Endothelial cell of umbilical vein (primary cell): ENCODE data around the gene SCAMP1. TPM values are rescaled to one million over a fixed set of nuclear protein-coding genes. Genes with fewer than 3 reads are reported as not detected.

Source experiments
- BruUV-seq: library from RNA; stranded (reverse); fragments of 400-500 nt; replicated peaks from 2 replicates; lab custom pipeline; 2021; lab: Mats Ljungman, UMichigan
- CTCF ChIA-PET: fragments of 300-600, 350-600 bp; sonication (Branson Sonifier 250); formaldehyde crosslinking; loops from one replicate; lab custom pipeline; 2021; ENCODE audit warnings: antibody characterized with exemption, inconsistent platforms; lab: Charles Lee
- POLR2A ChIA-PET: fragments of 300-600, 350-600 bp; sonication (Branson Sonifier 250); formaldehyde crosslinking; loops from one replicate; lab custom pipeline; 2021; ENCODE audit warnings: antibody characterized with exemption, inconsistent platforms; lab: Charles Lee
- DNase-seq: peaks from one replicate; pipeline ENCODE4 v3.0.0-alpha.2; 2011; ENCODE audit warnings: low read depth, low spot score
- FAIRE-seq: peaks from 2 replicates; lab custom pipeline; 2011; peaks lifted over from hg19 to GRCh38; lab: Jason Lieb, UNC
- H2AFZ ChIP-seq: 2 replicates; pipeline ENCODE4 v1.6.0; 2012; ENCODE audit warnings: low read depth, low read length, control low read depth, inconsistent platforms
- H3K27ac ChIP-seq: 2 replicates; pipeline ENCODE4 v1.5.1; 2011; ENCODE audit warnings: low read depth, mild to moderate bottlenecking, control low read depth, low read length, moderate library complexity; ENCODE audit not compliant: insufficient read depth
- H3K27me3 ChIP-seq, 2 experiments: 2 replicates each; pipeline versions ENCODE4 v1.6.0 to v1.6.1; 2011; ENCODE audit warnings: low read length in 2 of 2, mixed read lengths in 1 of 2; ENCODE audit not compliant: control insufficient read depth in 2 of 2, insufficient read depth in 2 of 2
- H3K36me3 ChIP-seq, 2 experiments: 2 replicates in 1 of 2; 3 replicates in 1 of 2; pipeline ENCODE4 v1.5.1; 2011; ENCODE audit warnings: low read length in 2 of 2, mild to moderate bottlenecking in 1 of 2, moderate library complexity in 1 of 2; ENCODE audit not compliant: control insufficient read depth in 2 of 2, insufficient read depth in 2 of 2; ENCODE audit errors: extremely low read depth in 1 of 2
- H3K4me1 ChIP-seq: 3 replicates; pipeline ENCODE4 v1.5.1; 2011; ENCODE audit warnings: mild to moderate bottlenecking, low read length; ENCODE audit not compliant: control insufficient read depth, insufficient read depth; ENCODE audit errors: extremely low read depth
- H3K4me2 ChIP-seq: 2 replicates; pipeline ENCODE4 v1.6.1; 2011; ENCODE audit warnings: low read length, control low read depth, mixed read lengths; ENCODE audit not compliant: insufficient read depth
- H3K4me3 ChIP-seq, 3 experiments: fragments of 200-600 bp in 1 of 3; sonication (generic), shearing (Covaris generic) in 1 of 3; replicated peaks in 1 of 3; 2 replicates each; pipeline ENCODE4 v1.5.1; 2011 to 2016; ENCODE audit warnings: control low read depth in 3 of 3, low read length in 3 of 3, mild to moderate bottlenecking in 2 of 3, inconsistent platforms in 1 of 3, low read depth in 1 of 3, moderate library complexity in 1 of 3; ENCODE audit not compliant: insufficient read depth in 1 of 3
- H3K79me2 ChIP-seq: 2 replicates; pipeline ENCODE4 v1.6.0; 2012; ENCODE audit warnings: low read length, inconsistent platforms; ENCODE audit not compliant: control insufficient read depth, insufficient read depth
- H3K9ac ChIP-seq: replicated peaks from 2 replicates; pipeline ENCODE3; 2011; ENCODE audit warnings: low read length, control low read depth; ENCODE audit not compliant: insufficient read depth; ENCODE audit errors: extremely low read depth
- H3K9me1 ChIP-seq: replicated peaks from 3 replicates; pipeline ENCODE4 v1.6.0; 2011; ENCODE audit warnings: mild to moderate bottlenecking, low read length; ENCODE audit not compliant: control insufficient read depth, insufficient read depth; ENCODE audit errors: extremely low read depth
- H3K9me3 ChIP-seq: replicated peaks from 2 replicates; pipeline ENCODE4 v1.5.1; 2012; ENCODE audit warnings: low read length, inconsistent platforms; ENCODE audit not compliant: control insufficient read depth, insufficient read depth
- H4K20me1 ChIP-seq: replicated peaks from 2 replicates; pipeline ENCODE3; 2011; ENCODE audit warnings: mild to moderate bottlenecking, low read length; ENCODE audit not compliant: control insufficient read depth, insufficient read depth; ENCODE audit errors: extremely low read depth
- CTCF ChIP-seq, 2 donors: IDR thresholded peaks; 1 replicate in 1 of 2; 2 replicates in 1 of 2; pipeline ENCODE4 v1.5.1; 2011; ENCODE audit warnings: low read length in 2 of 2, mild to moderate bottlenecking in 2 of 2, moderate library complexity in 2 of 2, control low read depth in 1 of 2, inconsistent platforms in 1 of 2, low read depth in 1 of 2; ENCODE audit not compliant: insufficient read depth in 1 of 2; ENCODE audit errors: extremely low read depth in 1 of 2
- EZH2 ChIP-seq: IDR thresholded peaks from 2 replicates; pipeline ENCODE4 v1.6.1; 2012; ENCODE audit warnings: borderline replicate concordance, low read depth, mild to moderate bottlenecking, moderate library complexity, low read length, inconsistent platforms; ENCODE audit not compliant: severe bottlenecking
- FOS ChIP-seq: IDR thresholded peaks from 2 replicates; pipeline ENCODE4 v1.6.1; 2011; ENCODE audit warnings: mild to moderate bottlenecking, low read length, moderate library complexity, borderline replicate concordance; ENCODE audit not compliant: insufficient read depth
- GATA2 ChIP-seq: IDR thresholded peaks from 2 replicates; pipeline ENCODE4 v1.7.0; 2011; ENCODE audit warnings: low read depth, mild to moderate bottlenecking, moderate library complexity, mixed read lengths, low read length; ENCODE audit not compliant: insufficient read length, insufficient read depth
- JUN ChIP-seq: IDR thresholded peaks from 2 replicates; pipeline ENCODE4 v1.6.1; 2011; ENCODE audit warnings: borderline replicate concordance, low read depth; ENCODE audit not compliant: insufficient read length, insufficient read depth
- MAX ChIP-seq: IDR thresholded peaks from 2 replicates; pipeline ENCODE4 v1.6.1; 2011; ENCODE audit not compliant: insufficient read depth, insufficient read length
- MYC ChIP-seq: IDR thresholded peaks from one replicate; pipeline ENCODE4 v1.6.1; 2011; ENCODE audit warnings: mild to moderate bottlenecking, low read depth, low read length
- POLR2A ChIP-seq: IDR thresholded peaks from 2 replicates; pipeline ENCODE4 v1.6.1; 2012; ENCODE audit warnings: low read depth, mild to moderate bottlenecking, control low read depth, low read length
- POLR2AphosphoS5 ChIP-seq: IDR thresholded peaks from 2 replicates; pipeline ENCODE4 v1.6.1; 2012; ENCODE audit warnings: low read depth, mild to moderate bottlenecking, control low read depth, low read length, moderate library complexity; ENCODE audit not compliant: insufficient read depth
- dilution Hi-C: fragments of 300-500 bp; cut with MboI; formaldehyde crosslinking; loops from one replicate; pipeline ENCODE4 v1.15.0; 2019; ENCODE audit warnings: low sequenced_read_pairs; ENCODE audit not compliant: extremely low pct_ligation_motif_present
- intact Hi-C: fragments of 100-400 bp; cut with micrococcal nuclease; formaldehyde crosslinking; loops from one replicate; pipeline ENCODE4 v1.10.0; 2022
- polyA plus RNA-seq, 4 experiments: library from polyadenylated mRNA; depleted of rRNA in 3 of 4; stranded (reverse) in 3 of 4; unstranded in 1 of 4; fragments of >200 nt; gene quantifications; 2 replicates each; pipeline versions ENCODE4 v1.2.1 to v1.2.3, GENCODE V29; 2011 to 2012; ENCODE audit warnings: missing spikeins in 1 of 4
- total RNA-seq: library from RNA; stranded (reverse); gene quantifications from 2 replicates; pipeline ENCODE4 v1.2.3, GENCODE V29; 2021

SCAMP1 gene
- total and polyA plus RNA-seq, 2 donors (not counting 3 experiments of a cell fraction or from before 2014, with no cell fraction given): 13.7 to 29.0 TPM

- Histone ChIP-seq H3K4me1 (peaks cover 2% of the 10 kb centered on the region), H3K9ac (no peak overlapping the region), H3K79me2 (no peaks in the 10 kb centered on the region), H3K27ac (no peak overlapping the region), H3K27me3 (no peaks in the 10 kb centered on the region), H3K4me3 (no peak overlapping the region), H3K9me3 (no peaks in the 10 kb centered on the region), H4K20me1 (no peaks in the 10 kb centered on the region), H2AFZ (no peak overlapping the region), H3K36me3 (no peaks in the 10 kb centered on the region), H3K4me2 (no peak overlapping the region), H3K9me1 (no peaks in the 10 kb centered on the region)
- TF ChIP-seq CTCF (IDR thresholded peaks at IDR 0.05; ENCODE audit: extremely low read depth in 1 of 2, insufficient read depth in 1 of 2, low read depth in 1 of 2, low read length in 2 of 2): peak; percentile 50 to 59
- TF ChIP-seq MYC: no peak
- peak; percentile 67 for DNase-seq
- peak; percentile 89 for FAIRE-seq
- ChIA-PET POLR2A (no interaction called here), CTCF (interaction anchor here (0.6 to 3.6 kb wide), 53 partner anchors 8 to 665 kb away, joined by 3 to 47 read pairs (median 4); partner anchors contain the start of genes ARSB, LHFPL2 and SCAMP1)
- intact Hi-C loops: loop anchor here (1.0 to 5.0 kb wide), 6 partner anchors 59 to 494 kb away; partner anchors contain the start of gene LHFPL2
- BruUV-seq: no TSS peak
- dilution Hi-C loops: no loop called here
Observed at GRCh38 chr5:78467752-78468357, 107.4 kb downstream of the SCAMP1 start.

GRCh38 chr5:78471896-78472295 is 111.5 kb downstream of the SCAMP1 start:
- no peaks in the 10 kb centered on the region for H3K9me3 ChIP-seq
- intact Hi-C loops: loop anchor here (2.0 to 5.0 kb wide), 2 partner anchors 33 to 660 kb away; no protein-coding TSS in a partner anchor
- H3K4me3 ChIP-seq: no peak overlapping the region
- H3K9me1 ChIP-seq: no peaks in the 10 kb centered on the region
- no peaks in the 10 kb centered on the region for H4K20me1 ChIP-seq
- H3K9ac ChIP-seq: no peak overlapping the region
- H2AFZ ChIP-seq: no peak overlapping the region
- ChIA-PET POLR2A (no interaction called here), CTCF (interaction anchor here (1.0 to 6.2 kb wide), 10 partner anchors 37 to 494 kb away, joined by 3 to 61 read pairs (median 4); no protein-coding TSS in a partner anchor)
- dilution Hi-C loops: no loop called here
- H3K4me1 ChIP-seq: peaks cover 2% of the 10 kb centered on the region
- TF ChIP-seq POLR2AphosphoS5 (no peak), CTCF (IDR thresholded peaks at IDR 0.05; ENCODE audit: extremely low read depth in 1 of 2, insufficient read depth in 1 of 2, low read depth in 1 of 2, low read length in 2 of 2) (no peak), POLR2A (no peak), EZH2 (no peak), MYC (no peak), JUN (no peak), GATA2 (no peak), FOS (no peak), MAX (no peak)
- FAIRE-seq: no peak
- H3K27me3 ChIP-seq: no peaks in the 10 kb centered on the region
- BruUV-seq: no TSS peak
- no peak overlapping the region for H3K27ac ChIP-seq
- DNase-seq: no peak
- H3K79me2 ChIP-seq: no peaks in the 10 kb centered on the region
- no peak overlapping the region for H3K4me2 ChIP-seq
- H3K36me3 ChIP-seq: no peaks in the 10 kb centered on the region
